WTC11 (cell line): ENCODE results near the gene ACSS2.

Experiments
- ATF3 ChIP-seq: sonication (generic); formaldehyde crosslinking; conservative IDR thresholded peaks from 2 replicates; pipeline ENCODE4 v1.8.1; 2022; ENCODE audit warnings: mild to moderate bottlenecking, missing genetic modification reagents
- CTCF ChIP-seq: fragments of 200-600 bp; IDR thresholded peaks from 2 replicates; pipeline ENCODE4 v1.8.0; 2022; ENCODE audit warnings: antibody characterized with exemption
- ELF4 ChIP-seq: sonication (generic); formaldehyde crosslinking; IDR thresholded peaks from 2 replicates; pipeline ENCODE4 v1.8.1; 2022; ENCODE audit warnings: low read depth, mild to moderate bottlenecking, moderate library complexity, missing genetic modification reagents
- EMX1 ChIP-seq: fragments of 250-450 bp; sonication (Bioruptor Pico); IDR thresholded peaks from 2 replicates; pipeline ENCODE4 v1.8.0; 2021; ENCODE audit warnings: mild to moderate bottlenecking
- IRF1 ChIP-seq: sonication (generic); formaldehyde crosslinking; IDR thresholded peaks from 2 replicates; pipeline ENCODE4 v1.8.0; 2023; ENCODE audit warnings: missing genetic modification reagents
- JUN ChIP-seq: sonication (generic); formaldehyde crosslinking; IDR thresholded peaks from 2 replicates; pipeline ENCODE4 v1.8.0; 2023; ENCODE audit warnings: mild to moderate bottlenecking, missing genetic modification reagents
- NFE2L1 ChIP-seq: sonication (generic); formaldehyde crosslinking; IDR thresholded peaks from 2 replicates; pipeline ENCODE4 v1.8.1; 2023; ENCODE audit warnings: missing genetic modification reagents
- SP1 ChIP-seq: sonication (generic); formaldehyde crosslinking; conservative IDR thresholded peaks from 2 replicates; pipeline ENCODE4 v1.8.1; 2022; ENCODE audit warnings: missing genetic modification reagents
- TCF7 ChIP-seq: sonication (generic); formaldehyde crosslinking; IDR thresholded peaks from 2 replicates; pipeline ENCODE4 v1.8.0; 2022; ENCODE audit warnings: mild to moderate bottlenecking, low read depth, missing genetic modification reagents, moderate library complexity
- ZNF138 ChIP-seq: sonication (generic); formaldehyde crosslinking; conservative IDR thresholded peaks from 2 replicates; pipeline ENCODE4 v1.8.1; 2022; ENCODE audit warnings: mild to moderate bottlenecking, moderate library complexity, missing genetic modification reagents
- ZNF263 ChIP-seq: sonication (generic); formaldehyde crosslinking; IDR thresholded peaks from 2 replicates; pipeline ENCODE4 v1.8.1; 2022; ENCODE audit warnings: low read depth, mild to moderate bottlenecking, moderate library complexity, missing genetic modification reagents
- TF ChIP-seq, protein P1 (sequence below): sonication (generic); formaldehyde crosslinking; IDR thresholded peaks from 2 replicates; pipeline ENCODE4 v1.8.1; 2022; ENCODE audit warnings: mild to moderate bottlenecking, moderate library complexity, missing genetic modification reagents
- TF ChIP-seq, protein P2 (sequence below): sonication (generic); formaldehyde crosslinking; IDR thresholded peaks from 2 replicates; pipeline ENCODE4 v1.8.1; 2023; ENCODE audit warnings: mild to moderate bottlenecking, moderate library complexity, missing genetic modification reagents

GRCh38 chr20:34849778-34850177 is 26.6 kb upstream of the ACSS2 start:
- TF ChIP-seq CTCF: no peak
- TF ChIP-seq IRF1 (CRISPR knock-in tag): no peak
- TF ChIP-seq, protein P1, sequence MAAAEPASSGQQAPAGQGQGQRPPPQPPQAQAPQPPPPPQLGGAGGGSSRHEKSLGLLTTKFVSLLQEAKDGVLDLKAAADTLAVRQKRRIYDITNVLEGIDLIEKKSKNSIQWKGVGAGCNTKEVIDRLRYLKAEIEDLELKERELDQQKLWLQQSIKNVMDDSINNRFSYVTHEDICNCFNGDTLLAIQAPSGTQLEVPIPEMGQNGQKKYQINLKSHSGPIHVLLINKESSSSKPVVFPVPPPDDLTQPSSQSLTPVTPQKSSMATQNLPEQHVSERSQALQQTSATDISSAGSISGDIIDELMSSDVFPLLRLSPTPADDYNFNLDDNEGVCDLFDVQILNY (CRISPR knock-in tag): no peak
- TF ChIP-seq ZNF263 (CRISPR knock-in tag): no peak
- TF ChIP-seq EMX1: no peak
- no peak for TF ChIP-seq ELF4 (CRISPR knock-in tag)
- TF ChIP-seq ATF3: no peak
- no peak for TF ChIP-seq NFE2L1 (CRISPR knock-in tag)
- TF ChIP-seq JUN (CRISPR knock-in tag): no peak
- no peak for TF ChIP-seq TCF7 (CRISPR knock-in tag)
- TF ChIP-seq, protein P2, sequence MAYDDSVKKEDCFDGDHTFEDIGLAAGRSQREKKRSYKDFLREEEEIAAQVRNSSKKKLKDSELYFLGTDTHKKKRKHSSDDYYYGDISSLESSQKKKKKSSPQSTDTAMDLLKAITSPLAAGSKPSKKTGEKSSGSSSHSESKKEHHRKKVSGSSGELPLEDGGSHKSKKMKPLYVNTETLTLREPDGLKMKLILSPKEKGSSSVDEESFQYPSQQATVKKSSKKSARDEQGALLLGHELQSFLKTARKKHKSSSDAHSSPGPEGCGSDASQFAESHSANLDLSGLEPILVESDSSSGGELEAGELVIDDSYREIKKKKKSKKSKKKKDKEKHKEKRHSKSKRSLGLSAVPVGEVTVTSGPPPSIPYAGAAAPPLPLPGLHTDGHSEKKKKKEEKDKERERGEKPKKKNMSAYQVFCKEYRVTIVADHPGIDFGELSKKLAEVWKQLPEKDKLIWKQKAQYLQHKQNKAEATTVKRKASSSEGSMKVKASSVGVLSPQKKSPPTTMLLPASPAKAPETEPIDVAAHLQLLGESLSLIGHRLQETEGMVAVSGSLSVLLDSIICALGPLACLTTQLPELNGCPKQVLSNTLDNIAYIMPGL: no peak
- no peak for TF ChIP-seq ZNF138 (CRISPR knock-in tag)
- TF ChIP-seq SP1: no peak
